Left ventricle myocardium superior (tissue), 1 donor: ENCODE results near the gene YPEL2. TPM values are rescaled to one million over a fixed set of nuclear protein-coding genes. Genes with fewer than 3 reads are reported as not detected.
"Not testable (repeated sequence)": the region's sequence is repeated elsewhere in the genome, so short reads cannot be mapped to it uniquely, and the experiment has no call there.

Source experiments
- ATAC-seq: fragments of 200-7000 bp; cut with Tn5 transposase; one replicate; pipeline ENCODE4 v1.9.1; 2020; ENCODE audit warnings: mild to moderate bottlenecking, moderate library complexity
- DNase-seq: peaks from one replicate; pipeline ENCODE4 v3.0.0-alpha.2; 2020
- intact Hi-C: fragments of 100-400 bp; cut with micrococcal nuclease; formaldehyde crosslinking; loops from one replicate; pipeline ENCODE4 v1.11.0; 2022
- total RNA-seq: library from RNA; stranded (reverse); fragmentation: NEBNext Ultra II Directional; extraction: Animal tissue kit (Norgen Biotek cat#: 25700); gene quantifications from one replicate; pipeline ENCODE4 v1.2.1, GENCODE V29; 2021
- donor health status: DM: no; HTN: yes; CAD: no; lungs with severe emphysema.

YPEL2 gene
- total RNA-seq, 1 donor from 2014 or later = 38.9 TPM

DNA sequence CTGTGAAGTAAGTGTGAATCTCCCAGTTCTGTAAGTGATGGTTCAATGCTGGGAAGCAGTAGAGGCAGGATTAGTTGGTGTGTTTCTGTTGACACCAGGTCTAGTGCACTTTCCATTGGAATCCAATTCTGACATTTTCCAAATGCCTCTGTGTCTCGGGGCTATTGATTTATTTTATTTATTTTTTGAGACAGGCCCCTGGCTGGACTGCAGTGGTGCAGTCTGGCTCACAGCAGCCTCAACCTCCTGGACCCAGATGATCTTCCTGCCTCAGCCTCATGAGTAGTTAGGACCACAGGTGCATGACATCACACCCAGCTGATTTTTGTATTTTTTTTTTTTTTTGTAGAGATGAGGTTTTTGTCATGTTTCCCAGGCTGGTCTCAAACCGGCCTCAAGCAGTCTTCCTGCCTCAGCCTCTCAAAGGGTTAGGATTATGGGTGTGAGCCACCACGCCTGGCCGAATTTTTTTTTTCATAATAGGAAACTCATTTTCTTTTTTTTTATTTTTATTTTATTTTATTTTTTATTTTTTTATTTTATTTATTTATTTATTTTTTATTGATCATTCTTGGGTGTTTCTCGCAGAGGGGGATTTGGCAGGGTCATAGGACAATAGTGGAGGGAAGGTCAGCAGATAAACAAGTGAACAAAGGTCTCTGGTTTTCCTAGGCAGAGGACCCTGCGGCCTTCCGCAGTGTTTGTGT, 61.7 kb downstream of the YPEL2 start:
- intact Hi-C loops = no loop called here
- no peak for DNase-seq

GRCh38 chr17:59393742-59394410, 62.4 kb downstream of the YPEL2 start:
- DNase-seq, intact Hi-C loops, ATAC-seq: not testable (repeated sequence)

More for the DNA sequence above, 61.7 kb downstream of the YPEL2 start:
- no peak for ATAC-seq

DNA sequence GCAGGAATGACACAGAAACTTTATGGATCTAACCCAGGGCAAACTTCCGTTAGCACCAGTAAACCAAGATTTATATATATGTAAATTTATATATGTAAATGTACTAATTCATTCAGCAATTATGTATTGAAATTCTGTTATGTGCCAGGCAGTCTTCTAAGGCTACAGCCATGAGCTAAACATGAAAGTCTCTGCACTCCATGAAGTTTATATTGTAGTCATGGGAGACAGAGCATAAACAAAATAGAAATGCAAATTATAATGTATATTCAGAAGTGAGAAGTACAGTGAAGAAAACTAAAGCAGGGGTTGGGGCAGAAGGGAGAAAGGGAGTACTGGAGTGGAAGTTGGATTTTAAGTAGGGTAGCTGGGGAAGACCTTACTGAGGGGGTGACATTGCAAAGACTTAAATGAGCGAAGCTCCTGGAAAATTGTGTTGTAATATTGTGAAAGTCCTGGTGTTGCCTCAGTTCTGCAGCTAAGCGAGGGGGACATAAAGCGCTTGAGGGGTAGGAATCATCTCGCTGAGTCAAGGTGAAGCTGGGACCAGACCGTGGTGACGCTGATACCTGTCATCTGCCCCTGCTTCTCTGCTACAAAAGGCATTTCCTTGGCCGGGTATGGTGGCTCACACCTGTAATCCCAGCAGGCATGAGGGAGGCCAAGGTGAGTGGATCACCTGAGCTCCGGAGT, 64.8 kb downstream of the YPEL2 start:
- DNase-seq (no peak), ATAC-seq (no peak)
- intact Hi-C loops = no loop called here

GRCh38 chr17:59397316-59398073, 66.0 kb downstream of the YPEL2 start:
- DNase-seq = no peak
- intact Hi-C loops = no loop called here
- ATAC-seq = peak; percentile 36

DNA sequence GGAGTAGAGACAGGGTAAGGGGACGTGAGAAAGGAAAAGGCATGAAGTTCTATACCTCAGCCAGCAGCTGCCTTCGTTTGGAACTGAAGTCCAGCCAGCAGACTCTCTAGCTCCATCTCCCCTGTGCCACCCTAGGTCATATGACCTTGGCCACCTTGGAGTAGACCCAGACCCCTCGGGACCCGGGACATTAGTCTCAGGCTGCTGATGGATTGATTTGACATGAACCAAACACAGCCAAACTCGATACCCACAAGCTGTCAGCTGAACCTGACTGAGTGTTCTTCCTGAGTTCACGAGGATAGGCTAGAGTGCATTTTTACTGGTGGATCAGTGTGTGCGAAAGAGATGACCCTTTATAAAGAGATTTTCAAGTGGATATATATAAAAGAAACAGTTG, 68.5 kb downstream of the YPEL2 start:
- DNase-seq = no peak
- peak; percentile 79 for ATAC-seq
- intact Hi-C loops = no loop called here

DNA sequence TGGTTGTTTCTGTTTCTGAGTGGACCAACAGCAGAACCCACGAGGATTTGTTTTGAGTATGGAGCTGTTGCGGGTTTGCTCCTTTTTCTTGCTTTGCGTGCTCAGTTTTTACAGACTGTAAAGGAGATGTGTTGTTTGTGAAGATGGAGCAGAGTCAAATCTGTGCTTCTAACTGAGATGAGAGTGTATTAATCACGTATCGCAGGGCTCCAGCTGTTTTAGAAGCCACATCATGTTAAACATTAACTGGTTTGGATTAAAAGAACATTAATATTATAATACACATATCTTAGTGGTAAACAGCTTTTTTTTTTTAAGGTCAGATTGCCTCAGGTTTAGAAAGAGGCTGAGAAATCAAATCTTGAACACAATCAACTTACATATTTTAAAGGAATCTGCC, 69.4 kb downstream of the YPEL2 start:
- DNase-seq (no peak), ATAC-seq (no peak)
- intact Hi-C loops = no loop called here

DNA sequence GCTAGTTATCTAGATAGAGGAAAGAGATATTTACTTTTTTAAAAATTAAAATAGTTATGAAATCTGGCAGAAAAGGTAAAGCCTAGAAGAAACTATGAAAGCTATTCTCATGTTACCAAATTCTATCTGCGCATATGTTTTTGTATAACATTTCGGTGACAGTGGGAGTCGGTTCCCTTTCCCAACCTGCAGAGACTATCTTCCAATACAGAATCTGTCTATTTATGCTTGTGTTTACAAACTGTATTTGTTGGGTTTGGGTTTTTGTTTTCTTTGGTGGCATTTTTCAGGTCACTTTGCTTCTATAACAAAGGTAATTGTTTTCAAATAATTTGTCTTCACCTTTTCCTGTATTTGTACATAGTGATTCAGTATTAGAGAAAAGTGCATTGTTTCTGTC, 69.8 kb downstream of the YPEL2 start:
- DNase-seq (no peak), ATAC-seq (no peak)
- intact Hi-C loops = no loop called here

DNA sequence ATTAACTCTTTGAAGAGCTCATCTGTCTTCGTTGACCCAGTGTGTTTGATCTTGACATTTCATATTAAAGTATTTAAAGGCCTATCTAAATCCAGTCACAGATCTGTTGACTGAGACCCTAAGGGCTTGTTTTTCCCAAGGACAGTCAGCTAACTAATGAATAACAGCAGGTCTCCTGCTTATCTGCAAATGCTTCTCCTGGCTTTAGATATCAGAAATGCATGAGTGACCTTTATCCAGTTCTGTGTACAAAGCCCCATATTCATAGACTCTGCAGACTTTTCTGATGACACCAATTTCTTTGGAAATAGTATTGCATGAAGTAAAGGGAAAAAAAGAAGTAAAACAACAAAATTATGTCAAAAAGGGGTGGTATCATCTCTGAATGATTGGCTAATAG, 70.3 kb downstream of the YPEL2 start:
- DNase-seq (no peak), ATAC-seq (no peak)
- intact Hi-C loops = no loop called here

DNA sequence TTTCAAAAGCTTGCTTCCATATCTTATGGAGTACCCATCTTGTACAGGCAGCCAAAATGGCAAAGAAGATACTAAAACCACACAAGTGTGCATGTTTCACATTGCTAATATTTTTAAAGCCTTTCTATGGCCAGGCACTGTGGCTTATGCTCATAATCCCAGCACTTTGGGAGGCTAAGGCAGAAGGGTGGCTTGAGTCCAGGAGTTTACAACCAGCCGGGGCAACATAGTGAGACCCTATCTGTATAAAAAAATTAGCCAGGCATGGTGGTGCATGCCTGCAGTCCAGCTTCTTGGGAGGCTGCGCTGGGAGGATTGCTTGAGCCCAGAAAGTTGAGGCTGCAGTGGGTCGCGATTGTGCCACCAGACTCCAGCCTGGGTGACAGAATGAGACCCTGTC, 71.3 kb downstream of the YPEL2 start:
- ATAC-seq (no peak), DNase-seq (no peak)
- intact Hi-C loops = no loop called here

DNA sequence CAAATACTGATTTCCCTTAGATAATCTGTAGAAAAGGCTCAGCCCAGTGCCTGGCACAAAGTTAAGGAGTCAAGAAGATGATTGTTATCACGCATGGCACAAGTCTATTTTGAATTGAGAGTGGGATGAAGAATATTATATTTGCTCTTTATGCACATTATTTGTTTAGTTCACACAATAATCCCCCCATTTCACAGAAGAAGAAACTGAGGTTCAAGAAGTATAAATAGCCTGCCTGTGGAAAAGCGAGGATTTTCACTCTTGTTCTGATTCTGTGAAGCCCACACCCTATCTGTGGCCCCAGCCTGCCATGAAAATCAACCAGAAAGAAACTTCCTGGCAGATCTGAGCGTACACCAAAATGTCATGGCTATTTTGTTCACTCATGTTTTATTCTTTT, 73.0 kb downstream of the YPEL2 start:
- no peak for ATAC-seq
- intact Hi-C loops = no loop called here
- DNase-seq = no peak

- DNase-seq (no peak), ATAC-seq (peak; percentile 5)
- intact Hi-C loops = no loop called here
Observed at GRCh38 chr17:59405944-59406705, 74.7 kb downstream of the YPEL2 start.

- ATAC-seq (peak; percentile 87), DNase-seq (no peak)
- intact Hi-C loops = no loop called here
Observed at GRCh38 chr17:59406808-59407381, 75.4 kb downstream of the YPEL2 start.

DNA sequence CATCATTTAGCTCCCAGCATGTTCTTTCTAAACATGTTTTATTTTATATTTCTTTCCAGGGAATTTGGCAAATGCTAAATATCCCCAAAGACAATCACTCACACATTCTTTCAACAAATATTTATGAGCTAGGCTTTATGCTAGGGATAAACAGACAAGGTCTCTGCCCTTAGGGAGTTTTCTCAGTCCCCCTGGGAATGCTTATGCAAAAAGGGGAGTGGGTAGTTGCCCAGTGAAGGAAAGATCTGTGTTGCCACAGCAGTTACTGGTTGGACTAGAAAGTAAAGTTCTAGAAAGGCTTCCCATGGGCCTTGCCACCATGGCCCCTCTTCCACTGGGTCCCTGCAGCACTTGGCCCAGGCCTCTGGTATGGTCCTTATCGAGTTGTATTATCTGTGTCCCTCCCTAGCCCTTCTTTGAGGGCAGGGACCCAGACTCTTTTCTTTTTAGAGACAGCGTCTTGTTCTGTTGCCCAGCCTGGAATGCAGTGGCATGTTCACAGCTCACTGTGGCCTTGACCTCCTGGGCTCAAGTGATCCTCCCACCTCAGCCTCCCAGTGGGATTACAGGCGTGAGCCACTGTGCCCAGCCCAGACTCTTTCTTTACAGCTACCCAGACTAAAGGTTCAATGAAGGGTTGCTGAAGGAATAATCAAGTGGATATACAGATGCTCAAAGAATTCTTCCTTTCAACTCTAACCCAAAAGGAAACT, 78.0 kb downstream of the YPEL2 start:
- no peak for ATAC-seq
- DNase-seq = no peak

GRCh38 chr17:59410049-59410437, 78.6 kb downstream of the YPEL2 start:
- DNase-seq (no peak), ATAC-seq (no peak)
- intact Hi-C loops = no loop called here

More for the DNA sequence above, 78.0 kb downstream of the YPEL2 start:
- intact Hi-C loops = no loop called here

- ATAC-seq, intact Hi-C loops, DNase-seq: not testable (repeated sequence)
Observed at GRCh38 chr17:59412431-59412830, 81.0 kb downstream of the YPEL2 start.

DNA sequence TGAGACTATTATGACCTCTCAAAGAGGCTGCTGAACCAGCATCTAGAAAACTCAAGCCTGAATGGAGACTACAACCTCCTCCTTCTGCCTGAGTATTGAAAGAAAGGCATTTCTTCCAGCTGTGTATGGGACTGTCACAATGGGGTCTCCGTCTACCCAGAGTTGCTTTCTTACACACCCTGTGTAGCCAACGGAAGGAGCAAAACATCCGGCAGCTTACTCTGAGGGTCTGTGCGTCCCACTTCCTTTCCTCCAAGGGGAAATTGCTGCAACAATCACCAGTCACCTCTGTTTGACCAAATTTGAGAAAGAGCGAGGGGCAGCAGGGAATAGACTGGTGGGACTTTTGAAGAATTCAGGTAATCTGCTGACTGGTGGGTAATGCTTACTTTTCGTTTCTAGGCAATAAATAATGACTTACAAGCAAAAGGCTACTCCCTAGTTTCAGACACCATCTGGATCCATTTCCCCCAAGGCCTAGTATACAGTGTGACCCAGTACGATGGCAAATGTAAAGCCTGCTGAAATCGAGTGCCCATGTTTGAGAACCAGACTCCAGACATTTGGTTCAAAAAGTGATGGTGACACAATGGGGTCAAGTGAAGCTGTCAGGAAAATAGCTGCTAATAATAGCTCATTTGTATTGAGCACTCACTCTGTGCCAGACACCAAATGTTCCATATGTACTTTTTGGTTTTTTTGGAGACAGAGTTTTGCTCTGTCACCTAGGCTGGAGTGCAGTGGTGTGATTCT, 81.7 kb downstream of the YPEL2 start:
- peak; percentile 66 for ATAC-seq
- intact Hi-C loops = no loop called here
- DNase-seq = no peak

GRCh38 chr17:59415397-59415796, 83.9 kb downstream of the YPEL2 start:
- intact Hi-C loops = no loop called here
- no peak for DNase-seq
- no peak for ATAC-seq
